K562 (cell line): ENCODE measurements around the gene CUEDC2. TPM values are rescaled to one million over a fixed set of nuclear protein-coding genes. Genes with fewer than 3 reads are reported as not detected.

ENCODE experiments used
- ATAC-seq: fragments of 200-7000 bp; cut with Tn5 transposase; 3 replicates; pipeline ENCODE4 v1.9.1; 2020; ENCODE audit warnings: moderate library complexity
- BruUV-seq: library from RNA; stranded (reverse); fragments of 400-500 nt; replicated peaks from 2 replicates; lab custom pipeline; 2021; lab: Mats Ljungman, UMichigan
- CTCF ChIA-PET: fragments of 300-600 bp; formaldehyde crosslinking; extraction: SDS; loops from one replicate; lab custom pipeline; 2021; ENCODE audit warnings: low intra/inter-chr PET ratio; lab: Yijun Ruan, JAX
- POLR2A ChIA-PET: fragments of 300-600, 350-650 bp; sonication (Branson Sonifier 250); formaldehyde crosslinking; extraction: SDS; loops from one replicate; lab custom pipeline; 2021; ENCODE audit warnings: antibody characterized with exemption, inconsistent platforms; lab: Yijun Ruan, JAX
- DNase-seq, 4 experiments: peaks; one replicate each; pipeline versions ENCODE4 v3.0.0 to v3.0.0-alpha.2; 2011 to 2018; ENCODE audit warnings: low spot score in 3 of 4, mixed read lengths in 3 of 4; ENCODE audit errors: extremely low read depth in 1 of 4
- FAIRE-seq: peaks from 2 replicates; lab custom pipeline; 2011; peaks lifted over from hg19 to GRCh38; lab: Jason Lieb, UNC
- H2AFZ ChIP-seq: 2 replicates; pipeline ENCODE4 v1.6.0; 2011; ENCODE audit warnings: low read depth, low read length, control low read depth, inconsistent platforms
- H3K27ac ChIP-seq: fragments of 200-600 bp; 3 replicates; pipeline ENCODE4 v1.8.0; 2011; ENCODE audit warnings: low read depth, mild to moderate bottlenecking, control low read depth, inconsistent platforms, low read length, moderate library complexity, mixed read lengths; ENCODE audit errors: extremely low read depth
- H3K27me3 ChIP-seq, 2 experiments: fragments of 300-600 bp in 1 of 2; 2 replicates in 1 of 2; 3 replicates in 1 of 2; pipeline versions ENCODE4 v1.6.0 to v1.8.0; 2011; ENCODE audit warnings: inconsistent platforms in 2 of 2, low read length in 2 of 2, mild to moderate bottlenecking in 1 of 2, mixed read lengths in 1 of 2, moderate library complexity in 1 of 2; ENCODE audit not compliant: control insufficient read depth in 2 of 2, insufficient read depth in 2 of 2
- H3K36me3 ChIP-seq: fragments of 300-600 bp; 3 replicates; pipeline ENCODE4 v1.8.0; 2011; ENCODE audit warnings: mild to moderate bottlenecking, low read length, inconsistent platforms; ENCODE audit not compliant: control insufficient read depth, insufficient read depth
- H3K4me1 ChIP-seq, 2 experiments: fragments of 200-600 bp in 1 of 2; replicated peaks in 1 of 2; 2 replicates in 1 of 2; 3 replicates in 1 of 2; pipeline versions ENCODE4 v1.5.1 to v1.8.0; 2011; ENCODE audit warnings: inconsistent platforms in 2 of 2, low read length in 2 of 2, mild to moderate bottlenecking in 1 of 2, mixed read lengths in 1 of 2, moderate library complexity in 1 of 2; ENCODE audit not compliant: control insufficient read depth in 2 of 2, insufficient read depth in 2 of 2
- H3K4me2 ChIP-seq: 2 replicates; pipeline ENCODE4 v1.6.1; 2011; ENCODE audit warnings: low read length, control low read depth, inconsistent platforms, mixed read lengths; ENCODE audit not compliant: insufficient read depth
- H3K4me3 ChIP-seq: fragments of 200-600 bp; sonication (generic), shearing (Covaris generic); 2 replicates; pipeline ENCODE4 v1.5.1; 2016; ENCODE audit warnings: control low read depth, inconsistent platforms
- H3K79me2 ChIP-seq: fragments of 200-600 bp; 3 replicates; pipeline ENCODE4 v1.8.0; 2011; ENCODE audit warnings: low read length, inconsistent platforms; ENCODE audit not compliant: control insufficient read depth, insufficient read depth
- H3K9ac ChIP-seq, 2 experiments: 2 replicates each; pipeline versions ENCODE4 v1.6.0 to v1.6.1; 2011; ENCODE audit warnings: low read depth in 2 of 2, low read length in 2 of 2, control low read depth in 1 of 2, inconsistent platforms in 1 of 2, mild to moderate bottlenecking in 1 of 2, mixed read lengths in 1 of 2; ENCODE audit not compliant: insufficient read depth in 1 of 2
- H3K9me1 ChIP-seq: one replicate; pipeline ENCODE4 v1.6.0; 2011; ENCODE audit warnings: inconsistent platforms, mild to moderate bottlenecking, low read length, moderate library complexity; ENCODE audit not compliant: control insufficient read depth, insufficient read depth
- H3K9me3 ChIP-seq: replicated peaks from 2 replicates; pipeline ENCODE4 v1.5.1; 2011; ENCODE audit warnings: low read depth, low read length, inconsistent platforms; ENCODE audit not compliant: control insufficient read depth, insufficient read depth
- H4K20me1 ChIP-seq: replicated peaks from 2 replicates; pipeline ENCODE4 v1.6.1; 2011; ENCODE audit warnings: low read length, inconsistent platforms, mixed read lengths; ENCODE audit not compliant: control insufficient read depth, insufficient read depth
- FOXM1 ChIP-seq, 2 experiments: fragments of 450-650 bp in 1 of 2; sonication (generic) in 1 of 2; formaldehyde crosslinking in 1 of 2; IDR thresholded peaks; 2 replicates each; pipeline versions ENCODE4 v1.6.1 to v1.9.0; 2017 to 2022; ENCODE audit warnings: low read depth in 2 of 2, mild to moderate bottlenecking in 2 of 2, missing genetic modification reagents in 1 of 2, moderate library complexity in 1 of 2
- HNRNPLL ChIP-seq: fragments of 200-400 bp; formaldehyde crosslinking; IDR thresholded peaks from 2 replicates; pipeline ENCODE4 v1.6.1; 2017; ENCODE audit warnings: low read length, low read depth, mild to moderate bottlenecking; ENCODE audit not compliant: poor library complexity, severe bottlenecking
- MBD2 ChIP-seq: sonication (generic); IDR thresholded peaks from 2 replicates; pipeline ENCODE4 v1.6.1; 2016; ENCODE audit warnings: low read depth, borderline replicate concordance
- NFRKB ChIP-seq: fragments of 450-650 bp; IDR thresholded peaks from 2 replicates; pipeline ENCODE4 v1.6.1; 2016; ENCODE audit warnings: low read depth
- POLR2G ChIP-seq: fragments of 200-400 bp; formaldehyde crosslinking; IDR thresholded peaks from 2 replicates; pipeline ENCODE4 v1.6.1; 2017; ENCODE audit warnings: low read depth, mild to moderate bottlenecking, antibody characterized with exemption, low read length, moderate library complexity
- RBFOX2 ChIP-seq: fragments of 200-400 bp; formaldehyde crosslinking; IDR thresholded peaks from 2 replicates; pipeline ENCODE4 v1.6.1; 2017; ENCODE audit warnings: low read depth, mild to moderate bottlenecking, low read length, moderate library complexity
- SIX5 ChIP-seq, 2 experiments: IDR thresholded peaks; 2 replicates each; pipeline ENCODE4 v1.6.1; 2011; ENCODE audit warnings: low read length in 2 of 2, borderline replicate concordance in 1 of 2, low read depth in 1 of 2, mild to moderate bottlenecking in 1 of 2, moderate library complexity in 1 of 2; ENCODE audit not compliant: insufficient read depth in 1 of 2
- SLC30A9 ChIP-seq: fragments of 250-450 bp; sonication (Bioruptor Pico); IDR thresholded peaks from 2 replicates; pipeline ENCODE4 v1.8.0; 2022; ENCODE audit warnings: mild to moderate bottlenecking, moderate library complexity
- SMAD2 ChIP-seq: fragments of 150-350 bp; IDR thresholded peaks from 2 replicates; pipeline ENCODE4 v1.6.1; 2014; ENCODE audit warnings: low read depth, mild to moderate bottlenecking, low read length
- SRF ChIP-seq, 2 experiments: fragments of 250-450, 450-650 bp in 1 of 2; sonication (Bioruptor Pico) in 1 of 2; sonication (generic) in 1 of 2; formaldehyde crosslinking; IDR thresholded peaks; 2 replicates each; pipeline versions ENCODE4 v1.5.0 to v1.5.1; 2020 to 2022; ENCODE audit warnings: mild to moderate bottlenecking in 1 of 2, missing genetic modification reagents in 1 of 2
- TRIM28 ChIP-seq: fragments of 450-650 bp; IDR thresholded peaks from 2 replicates; pipeline ENCODE4 v1.6.1; 2017
- WGBS: fragments of 100-300 bp; shearing (Covaris generic); methylation state at CpG from one replicate; pipeline ENCODE4 v1.1.6; 2016; ENCODE audit warnings: low coverage, mixed read lengths; ENCODE audit not compliant: insufficient coverage; ENCODE audit errors: missing lambda C conversion rate; 5-methylcytosine and 5-hydroxymethylcytosine counted together
- in situ Hi-C: fragments of 300-500 bp; cut with MboI; formaldehyde crosslinking; loops from 4 replicates; pipeline ENCODE4 v1.15.0; 2018; ENCODE audit warnings: inconsistent platforms, mixed read lengths
- intact Hi-C: fragments of 100-400 bp; cut with micrococcal nuclease; formaldehyde crosslinking; loops from 2 replicates; pipeline ENCODE4 v1.14.2; 2022
- polyA plus RNA-seq, 8 experiments: library from polyadenylated mRNA; depleted of rRNA in 4 of 8; stranded (reverse) in 5 of 8; unstranded in 3 of 8; fragments of >200 nt; fragmentation: Nextera tagmentation in 2 of 8; fragmentation: Illumina TruSeq in 1 of 8; extraction: Ambion mirVana in 2 of 8; extraction: Trizol in 1 of 8; gene quantifications; 2 replicates each; pipeline versions ENCODE4 v1.2.1 to v1.2.3, GENCODE V29; 2011 to 2014; ENCODE audit warnings: inconsistent platforms in 1 of 8, missing spikeins in 1 of 8
- total RNA-seq, 7 experiments: library from RNA; depleted of rRNA in 6 of 7; stranded (reverse); fragments of >200 nt in 6 of 7; fragmentation: Illumina TruSeq in 2 of 7; extraction: Trizol in 2 of 7; gene quantifications; 2 replicates each; pipeline versions ENCODE4 v1.2.1 to v1.2.3, GENCODE V29; 2011 to 2021; ENCODE audit warnings: low replicate concordance in 1 of 7

Gene CUEDC2
- total and polyA plus RNA-seq, 9 of the 15 experiments (the other 6 are each of a cell fraction or from before 2014, with no cell fraction given): 8.5 to 48.9 (median 27.4) TPM

DNA sequence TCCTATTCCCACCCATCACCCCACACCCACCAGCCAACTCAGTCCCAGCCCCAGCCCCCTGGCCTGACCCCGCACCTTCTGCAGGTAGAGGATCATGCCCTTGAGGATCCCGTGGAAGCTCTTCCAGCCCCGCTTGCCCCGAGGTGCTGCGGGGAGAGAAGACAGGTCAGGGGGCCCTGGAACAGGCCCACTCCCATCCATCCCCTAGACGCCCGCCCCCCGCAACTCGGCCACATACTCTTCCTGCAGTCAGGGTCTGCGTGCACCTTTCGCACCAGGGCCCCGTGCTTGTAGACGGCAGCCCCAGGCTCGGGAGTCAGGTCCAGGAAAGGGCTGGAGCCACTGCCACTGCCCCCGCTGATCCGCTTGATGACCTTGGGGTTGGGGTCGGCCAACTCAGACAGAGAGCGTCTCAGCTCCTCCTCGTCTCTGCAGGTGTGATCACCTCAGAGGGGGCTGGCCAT, 27.2 kb downstream of the CUEDC2 start:
- ATAC-seq: no peak
- Histone ChIP-seq H2AFZ (no peak overlapping the region), H3K36me3 (0 out of 3 replicates have a peak, but pooled peaks cover under 1% of the 10 kb centered on the region), H3K4me3 (no peak overlapping the region), H3K27me3 (peaks cover 8 to 22% of the 10 kb centered on the region in 2 experiments; a peak in 3 of 5 replicates), H3K79me2 (no peaks in the 10 kb centered on the region), H3K9ac (peak overlapping the region in 1 of 2 experiments; percentile 35; a peak in 1 of 4 replicates), H3K9me1 (no peaks in the 10 kb centered on the region), H3K27ac (no peak overlapping the region), H4K20me1 (no peaks in the 10 kb centered on the region), H3K4me1 (peaks cover 3 to 49% of the 10 kb centered on the region in 2 experiments; a peak in 4 of 5 replicates), H3K9me3 (no peaks in the 10 kb centered on the region), H3K4me2 (no peak overlapping the region)
- WGBS: 48% methylated on average over 12 of the region's 19 CpGs
- ChIA-PET CTCF (no interaction called here), POLR2A (interaction anchor here (1.6 to 2.4 kb wide), 2 partner anchors 15 to 19 kb away, joined by 3 to 8 read pairs; partner anchors contain the start of gene FBXL15)
- BruUV-seq: no TSS peak
- FAIRE-seq: no peak
- DNase-seq: no peak
- TF ChIP-seq SIX5 (IDR thresholded peaks at IDR 0.05; ENCODE audit: borderline replicate concordance in 1 of 2, insufficient read depth in 1 of 2, low read depth in 1 of 2, low read length in 2 of 2): no peak
- no peak for TF ChIP-seq MBD2
- TF ChIP-seq POLR2G: peak; percentile 68
- TF ChIP-seq RBFOX2: 0 out of 2 replicates have a peak, but pooled peaks have one; percentile 5
- TF ChIP-seq NFRKB: no peak
- no peak for TF ChIP-seq HNRNPLL
- TF ChIP-seq SLC30A9: no peak
- TF ChIP-seq TRIM28: no peak
- no peak for TF ChIP-seq SMAD2
- no peak for TF ChIP-seq FOXM1 (IDR thresholded peaks at IDR 0.05; ENCODE audit: low read depth)
- TF ChIP-seq FOXM1 (CRISPR knock-in tag; IDR thresholded peaks at IDR 0.05; ENCODE audit: low read depth): no peak
- no peak for TF ChIP-seq SRF (CRISPR knock-in tag; IDR thresholded peaks at IDR 0.05)
- intact Hi-C loops (no loop called here), in situ Hi-C loops (no loop called here)
